Measurements from ENCODE around the gene DIS3L2.
A peak's percentile ranks its signal among the peaks of the same experiment; 100 is the strongest.
"Not testable (repeated sequence)": the region's sequence is repeated elsewhere in the genome, so short reads cannot be mapped to it uniquely, and the experiment has no call there.

DIS3L2 gene

GRCh38 chr2:231940795-231941194 is 20.7 kb upstream of the DIS3L2 start:
- H3K4me1 ChIP-seq (ENCODE audit: control insufficient read depth, insufficient read depth, low read length) = no peaks in the 10 kb centered on the region
- H3K4me3 ChIP-seq (ENCODE audit: low read length) = no peak overlapping the region
- H3K36me3 ChIP-seq (ENCODE audit: control insufficient read depth, insufficient read depth, low read length, severe bottlenecking) = no peaks in the 10 kb centered on the region
- no peak overlapping the region for H3K9ac ChIP-seq (ENCODE audit: low read length)
- DNase-seq (ENCODE audit: low read depth) = no peak
- peaks cover 34% of the 10 kb centered on the region for H3K27me3 ChIP-seq (replicated peaks; ENCODE audit: control insufficient read depth, insufficient read depth, low read length)
- H3K9me3 ChIP-seq (ENCODE audit: control insufficient read depth, low read length) = no peaks in the 10 kb centered on the region

DNA sequence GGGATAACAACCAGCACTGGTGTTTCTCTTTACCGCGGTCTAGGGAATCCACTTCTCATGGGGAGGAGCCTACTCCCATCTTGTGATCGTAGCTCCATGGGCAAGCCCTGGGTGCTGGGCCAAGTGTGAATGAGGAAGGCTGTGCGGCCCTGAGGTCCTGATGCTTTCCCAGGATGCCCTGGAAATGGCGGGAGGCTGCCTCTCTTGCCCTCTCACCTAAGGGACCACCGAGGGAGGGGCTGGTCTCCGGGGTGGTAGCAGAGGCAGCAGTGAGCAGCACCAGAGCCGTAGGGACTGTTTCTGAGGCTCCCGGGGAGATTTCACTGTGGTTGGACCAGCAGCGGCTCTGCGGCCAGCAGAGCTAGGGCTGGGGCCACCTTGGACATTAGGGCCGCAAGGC is 19.8 kb upstream of the DIS3L2 start:
- H3K36me3 ChIP-seq (ENCODE audit: control insufficient read depth, insufficient read depth, low read length, severe bottlenecking) = no peaks in the 10 kb centered on the region
- H3K27me3 ChIP-seq (replicated peaks; ENCODE audit: control insufficient read depth, insufficient read depth, low read length) = peaks cover 40% of the 10 kb centered on the region
- no peak overlapping the region for H3K4me3 ChIP-seq (ENCODE audit: low read length)
- no peaks in the 10 kb centered on the region for H3K4me1 ChIP-seq (ENCODE audit: control insufficient read depth, insufficient read depth, low read length)
- no peaks in the 10 kb centered on the region for H3K9me3 ChIP-seq (ENCODE audit: control insufficient read depth, low read length)
- H3K9ac ChIP-seq (ENCODE audit: low read length) = no peak overlapping the region
- no peak for DNase-seq (ENCODE audit: low read depth)

DNA sequence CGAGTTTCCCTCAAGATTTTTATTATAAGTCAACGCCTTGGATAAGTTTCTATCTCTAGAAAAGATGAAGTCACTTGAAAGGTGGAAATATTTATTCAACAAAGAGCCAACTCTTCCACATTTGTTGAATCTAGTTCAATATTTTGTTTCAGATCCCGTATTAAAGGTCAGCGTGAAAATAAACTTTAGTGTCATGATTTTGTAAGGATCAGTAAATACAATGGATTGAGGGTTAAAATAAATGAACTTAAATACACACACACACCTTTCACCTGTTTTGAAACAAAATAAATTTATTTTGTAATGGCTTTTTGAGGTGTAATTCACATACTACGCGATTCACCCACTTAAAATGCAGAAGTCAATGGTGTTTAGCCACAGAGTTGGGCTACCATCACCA is 19.3 kb upstream of the DIS3L2 start:
- Histone ChIP-seq H3K36me3 (ENCODE audit: control insufficient read depth, insufficient read depth, low read length, severe bottlenecking) (no peaks in the 10 kb centered on the region), H3K9ac (ENCODE audit: low read length) (no peak overlapping the region), H3K27me3 (replicated peaks; ENCODE audit: control insufficient read depth, insufficient read depth, low read length) (peaks cover 42% of the 10 kb centered on the region), H3K4me1 (ENCODE audit: control insufficient read depth, insufficient read depth, low read length) (no peaks in the 10 kb centered on the region), H3K4me3 (ENCODE audit: low read length) (no peak overlapping the region), H3K9me3 (ENCODE audit: control insufficient read depth, low read length) (no peaks in the 10 kb centered on the region)
- no peak for DNase-seq (ENCODE audit: low read depth)

GRCh38 chr2:231946241-231946814 is 15.2 kb upstream of the DIS3L2 start:
- H3K27me3 ChIP-seq (replicated peaks; ENCODE audit: control insufficient read depth, insufficient read depth, low read length) = peaks cover 29% of the 10 kb centered on the region
- no peak for DNase-seq (ENCODE audit: low read depth)

DNA sequence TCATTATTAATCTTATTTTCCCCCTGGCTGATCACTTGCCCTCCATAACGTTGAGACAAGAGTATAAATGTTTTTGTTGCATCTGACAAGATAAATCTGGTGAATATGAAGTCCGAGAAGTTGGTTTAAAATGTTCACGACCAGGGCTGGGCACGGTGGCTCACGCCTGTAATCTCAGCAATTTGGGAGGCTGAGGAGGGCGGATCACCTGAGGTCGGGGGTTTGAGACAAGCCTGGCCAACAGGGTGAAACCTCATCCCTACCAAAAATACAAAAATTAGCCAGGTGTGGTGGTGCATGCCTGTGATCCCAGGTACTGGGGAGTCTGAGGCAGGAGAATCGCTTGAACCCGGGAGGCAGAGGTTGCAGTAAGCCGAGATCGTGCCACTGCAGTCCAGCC is 14.4 kb upstream of the DIS3L2 start:
- H3K9me3 ChIP-seq (ENCODE audit: control insufficient read depth, low read length); H3K4me3 ChIP-seq (ENCODE audit: low read length); H3K4me1 ChIP-seq (ENCODE audit: control insufficient read depth, insufficient read depth, low read length); H3K9ac ChIP-seq (ENCODE audit: low read length); H3K36me3 ChIP-seq (ENCODE audit: control insufficient read depth, insufficient read depth, low read length, severe bottlenecking); DNase-seq (ENCODE audit: low read depth): not testable (repeated sequence)
- H3K27me3 ChIP-seq (replicated peaks; ENCODE audit: control insufficient read depth, insufficient read depth, low read length) = peaks cover 22% of the 10 kb centered on the region

More at GRCh38 chr2:231946241-231946814, 15.2 kb upstream of the DIS3L2 start:
- Histone ChIP-seq H3K36me3 (ENCODE audit: control insufficient read depth, insufficient read depth, low read length, severe bottlenecking) (no peaks in the 10 kb centered on the region), H3K9me3 (ENCODE audit: control insufficient read depth, low read length) (peaks cover 5% of the 10 kb centered on the region), H3K4me3 (ENCODE audit: low read length) (no peak overlapping the region), H3K9ac (ENCODE audit: low read length) (no peak overlapping the region), H3K4me1 (ENCODE audit: control insufficient read depth, insufficient read depth, low read length) (no peaks in the 10 kb centered on the region)

DNA sequence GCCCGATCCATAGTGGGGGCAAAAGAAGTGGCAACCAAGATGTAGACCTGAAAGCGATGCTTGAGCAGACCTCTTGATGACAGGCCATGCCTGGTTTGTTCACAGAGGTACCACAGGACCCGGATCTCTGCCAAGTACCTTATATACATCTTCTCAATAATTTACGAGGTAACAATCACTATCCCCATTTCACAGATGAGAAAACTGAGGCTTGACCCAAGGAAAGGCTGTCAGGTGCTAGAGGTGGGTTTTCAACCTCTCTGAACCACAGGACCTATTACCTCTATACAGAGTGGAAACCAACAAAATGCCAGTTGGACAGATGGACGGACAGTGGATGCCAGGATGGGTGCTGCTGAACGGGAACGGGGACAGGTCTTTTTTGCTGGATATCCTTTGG is 13.8 kb upstream of the DIS3L2 start:
- Histone ChIP-seq H3K27me3 (replicated peaks; ENCODE audit: control insufficient read depth, insufficient read depth, low read length) (peaks cover 19% of the 10 kb centered on the region), H3K4me1 (ENCODE audit: control insufficient read depth, insufficient read depth, low read length) (no peaks in the 10 kb centered on the region), H3K36me3 (ENCODE audit: control insufficient read depth, insufficient read depth, low read length, severe bottlenecking) (no peaks in the 10 kb centered on the region), H3K4me3 (ENCODE audit: low read length) (no peak overlapping the region), H3K9me3 (ENCODE audit: control insufficient read depth, low read length) (peaks cover 9% of the 10 kb centered on the region), H3K9ac (ENCODE audit: low read length) (no peak overlapping the region)
- DNase-seq (ENCODE audit: low read depth) = no peak

DNA sequence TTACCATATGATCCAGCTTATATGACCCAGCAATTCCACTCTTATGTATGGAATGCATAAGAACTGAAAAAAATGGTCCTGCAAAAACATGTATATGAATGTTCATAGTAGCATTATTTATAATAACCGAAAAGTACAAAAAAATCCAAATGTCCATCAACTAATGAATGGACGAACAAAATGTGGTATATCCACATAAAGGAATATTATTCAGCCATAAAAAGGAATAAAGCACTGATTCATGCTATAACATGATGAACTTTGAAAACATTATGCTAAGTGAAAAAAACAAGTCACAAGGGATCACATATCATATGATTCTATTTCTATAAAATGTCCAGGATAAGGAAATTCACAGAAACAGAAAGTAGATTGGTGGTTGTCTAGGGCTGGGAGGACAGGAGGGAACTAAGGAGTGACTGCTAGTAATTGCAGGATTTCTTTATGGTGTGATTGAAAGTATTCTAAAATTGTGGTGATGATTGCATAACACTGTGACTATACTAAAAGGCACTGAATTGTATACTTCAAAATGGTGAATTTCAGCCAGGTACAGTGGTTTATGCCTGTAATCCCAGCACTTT is 10.0 kb upstream of the DIS3L2 start:
- no peaks in the 10 kb centered on the region for H3K4me1 ChIP-seq (ENCODE audit: control insufficient read depth, insufficient read depth, low read length)
- H3K27me3 ChIP-seq (replicated peaks; ENCODE audit: control insufficient read depth, insufficient read depth, low read length) = peaks cover 4% of the 10 kb centered on the region
- no peak overlapping the region for H3K4me3 ChIP-seq (ENCODE audit: low read length)
- H3K9me3 ChIP-seq (ENCODE audit: control insufficient read depth, low read length) = peaks cover 9% of the 10 kb centered on the region
- H3K9ac ChIP-seq (ENCODE audit: low read length) = no peak overlapping the region
- H3K36me3 ChIP-seq (ENCODE audit: control insufficient read depth, insufficient read depth, low read length, severe bottlenecking) = no peaks in the 10 kb centered on the region
- no peak for DNase-seq (ENCODE audit: low read depth)

GRCh38 chr2:231955758-231956472 is 5.6 kb upstream of the DIS3L2 start:
- Histone ChIP-seq H3K36me3 (ENCODE audit: control insufficient read depth, insufficient read depth, low read length, severe bottlenecking) (no peaks in the 10 kb centered on the region), H3K27me3 (replicated peaks; ENCODE audit: control insufficient read depth, insufficient read depth, low read length) (no peaks in the 10 kb centered on the region), H3K9me3 (ENCODE audit: control insufficient read depth, low read length) (peaks cover 8% of the 10 kb centered on the region), H3K4me1 (ENCODE audit: control insufficient read depth, insufficient read depth, low read length) (peaks cover 3% of the 10 kb centered on the region), H3K4me3 (ENCODE audit: low read length) (no peak overlapping the region), H3K9ac (ENCODE audit: low read length) (no peak overlapping the region)
- no peak for DNase-seq (ENCODE audit: low read depth)

- no peaks in the 10 kb centered on the region for H3K27me3 ChIP-seq (replicated peaks; ENCODE audit: control insufficient read depth, insufficient read depth, low read length)
- H3K9me3 ChIP-seq (ENCODE audit: control insufficient read depth, low read length) = no peaks in the 10 kb centered on the region
- H3K9ac ChIP-seq (ENCODE audit: low read length) = no peak overlapping the region
- H3K4me3 ChIP-seq (ENCODE audit: low read length) = no peak overlapping the region
- H3K4me1 ChIP-seq (ENCODE audit: control insufficient read depth, insufficient read depth, low read length) = peaks cover 7% of the 10 kb centered on the region
- H3K36me3 ChIP-seq (ENCODE audit: control insufficient read depth, insufficient read depth, low read length, severe bottlenecking) = no peaks in the 10 kb centered on the region
- DNase-seq (ENCODE audit: low read depth) = no peak
These were observed 3.4 kb upstream of the DIS3L2 start for GRCh38 chr2:231957913-231958763.

- Histone ChIP-seq H3K9ac (ENCODE audit: low read length) (peak overlapping the region; percentile 91), H3K4me1 (ENCODE audit: control insufficient read depth, insufficient read depth, low read length) (peaks cover 10% of the 10 kb centered on the region), H3K27me3 (replicated peaks; ENCODE audit: control insufficient read depth, insufficient read depth, low read length) (no peaks in the 10 kb centered on the region), H3K36me3 (ENCODE audit: control insufficient read depth, insufficient read depth, low read length, severe bottlenecking) (no peaks in the 10 kb centered on the region), H3K4me3 (ENCODE audit: low read length) (peak overlapping the region; percentile 100), H3K9me3 (ENCODE audit: control insufficient read depth, low read length) (no peaks in the 10 kb centered on the region)
- no peak for DNase-seq (ENCODE audit: low read depth)
These were observed 634 bp upstream of the DIS3L2 start for GRCh38 chr2:231960810-231961348.

DNA sequence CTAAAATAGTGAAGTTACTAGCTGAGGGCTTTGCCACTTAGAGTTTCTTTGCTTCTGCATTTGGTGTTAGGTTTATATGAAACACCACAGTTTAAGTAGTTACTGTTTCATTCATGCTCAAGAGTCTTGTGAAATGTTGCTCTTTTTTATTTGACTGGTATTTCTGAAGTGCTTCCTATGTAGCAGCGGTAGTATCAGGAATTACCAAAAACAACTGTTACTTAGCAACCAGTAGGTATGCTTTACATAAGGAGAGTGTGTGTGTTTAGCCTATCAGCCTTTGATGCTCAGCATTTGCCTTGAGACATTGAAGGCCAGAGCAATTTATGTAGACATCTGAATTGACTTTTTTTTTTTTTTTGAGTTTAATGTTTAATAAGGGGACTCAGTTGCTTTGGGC is 3.6 kb downstream of the DIS3L2 start:
- no peaks in the 10 kb centered on the region for H3K27me3 ChIP-seq (replicated peaks; ENCODE audit: control insufficient read depth, insufficient read depth, low read length)
- H3K36me3 ChIP-seq (ENCODE audit: control insufficient read depth, insufficient read depth, low read length, severe bottlenecking) = no peaks in the 10 kb centered on the region
- no peak overlapping the region for H3K9ac ChIP-seq (ENCODE audit: low read length)
- DNase-seq (ENCODE audit: low read depth) = peak; percentile 27
- H3K4me3 ChIP-seq (ENCODE audit: low read length) = no peak overlapping the region
- peaks cover 10% of the 10 kb centered on the region for H3K4me1 ChIP-seq (ENCODE audit: control insufficient read depth, insufficient read depth, low read length)
- no peaks in the 10 kb centered on the region for H3K9me3 ChIP-seq (ENCODE audit: control insufficient read depth, low read length)
